Naive B cell (primary cell): Measurements from ENCODE around the gene UBQLN1. TPM values are rescaled to one million over a fixed set of nuclear protein-coding genes. Genes with fewer than 3 reads are reported as not detected.

Experiments used
- ATAC-seq, 2 donors: fragments of 150-1000 bp; cut with Tn5 transposase; 2 replicates each; pipeline ENCODE4 v1.10.0; 2021; ENCODE audit warnings: low read depth in 2 of 2, mild to moderate bottlenecking in 2 of 2, moderate library complexity in 2 of 2
- DNase-seq: peaks from one replicate; pipeline ENCODE4 v3.0.0; 2022
- H3K27ac Mint-ChIP-seq, 6 donors: one replicate each; pipeline ENCODE4 v1.8.0; 2020 to 2022; ENCODE audit warnings: mild to moderate bottlenecking in 6 of 6, mixed read lengths in 6 of 6, moderate library complexity in 5 of 6, inconsistent platforms in 2 of 6
- H3K27me3 Mint-ChIP-seq, 3 donors: one replicate each; pipeline ENCODE4 v1.8.0; 2021 to 2022; ENCODE audit warnings: mixed read lengths in 3 of 3, mild to moderate bottlenecking in 1 of 3
- H3K36me3 Mint-ChIP-seq, 2 donors: one replicate each; pipeline ENCODE4 v1.8.0; 2020 to 2022; ENCODE audit warnings: mixed read lengths in 2 of 2, inconsistent platforms in 1 of 2, mild to moderate bottlenecking in 1 of 2
- H3K4me1 Mint-ChIP-seq, 3 donors: one replicate each; pipeline ENCODE4 v1.8.0; 2020 to 2022; ENCODE audit warnings: mixed read lengths in 3 of 3, inconsistent platforms in 1 of 3, mild to moderate bottlenecking in 1 of 3, moderate library complexity in 1 of 3
- H3K4me3 Mint-ChIP-seq, 8 donors: one replicate each; pipeline ENCODE4 v1.8.0; 2020 to 2022; ENCODE audit warnings: mild to moderate bottlenecking in 8 of 8, mixed read lengths in 8 of 8, moderate library complexity in 8 of 8, inconsistent platforms in 2 of 8
- H3K9me3 Mint-ChIP-seq, 7 donors: one replicate each; pipeline ENCODE4 v1.8.0; 2020 to 2022; ENCODE audit warnings: mixed read lengths in 7 of 7, mild to moderate bottlenecking in 5 of 7, inconsistent platforms in 2 of 7, moderate library complexity in 1 of 7
- polyA plus RNA-seq, 6 donors: library from polyadenylated mRNA; unstranded; fragments of 300-500 nt; fragmentation: Illumina TruSeq; gene quantifications; one replicate each; pipeline ENCODE4 v1.2.3, GENCODE V29; 2021; ENCODE audit warnings: low read depth in 6 of 6

The UBQLN1 gene
- polyA plus RNA-seq, 6 donors from 2014 or later: 63.4 to 82.8 (median 70.2) TPM

DNA sequence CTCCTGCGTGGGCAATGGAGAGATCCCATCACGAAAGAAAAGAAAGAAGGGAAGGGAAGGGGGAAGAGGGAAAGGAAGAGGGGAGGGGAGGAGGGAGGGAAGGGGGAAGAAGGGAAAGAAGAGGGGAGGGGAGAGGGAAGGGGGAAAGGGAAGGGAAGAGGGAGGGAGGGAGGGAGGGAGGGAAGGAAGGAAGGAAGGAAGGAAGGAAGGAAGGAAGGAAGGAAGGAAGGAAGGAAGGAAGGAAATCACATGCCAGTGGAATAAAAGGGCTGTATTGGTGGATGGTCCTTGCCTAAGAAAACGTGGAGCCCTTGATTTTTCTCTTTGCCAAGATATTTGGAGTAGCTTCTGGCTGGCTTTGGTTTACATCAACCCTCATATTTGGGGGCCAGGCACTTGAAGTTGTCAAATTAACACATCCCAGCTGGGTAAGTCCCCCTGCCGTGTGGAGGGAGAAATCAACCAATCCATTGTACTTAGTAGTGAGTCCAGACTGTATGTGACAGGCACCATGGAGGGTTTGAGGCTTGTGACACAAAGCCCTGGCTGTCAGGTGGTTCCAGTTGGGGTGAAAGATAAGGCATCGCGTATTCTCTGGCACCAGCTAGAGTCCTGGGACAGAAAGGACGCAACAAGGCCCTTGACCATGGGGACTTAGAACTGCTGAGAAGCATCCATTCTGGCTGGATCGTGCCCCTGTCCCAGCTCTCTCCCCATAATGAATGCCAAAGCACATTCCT, 61.1 kb downstream of the UBQLN1 start:
- H3K27me3 Mint-ChIP-seq: no peaks in the 10 kb centered on the region
- DNase-seq (no peak), ATAC-seq (no peak)
- H3K9me3 Mint-ChIP-seq: no peaks in the 10 kb centered on the region
- H3K4me1 Mint-ChIP-seq: peaks cover 8 to 16% (median 14%) of the 10 kb centered on the region in 3 donors
- H3K36me3 Mint-ChIP-seq: peaks cover 0 to 3% of the 10 kb centered on the region in 2 donors
- H3K4me3 Mint-ChIP-seq: no peak overlapping the region
- H3K27ac Mint-ChIP-seq: peak overlapping the region in 3 of 6 donors; percentile 4 to 84 (median 27)

DNA sequence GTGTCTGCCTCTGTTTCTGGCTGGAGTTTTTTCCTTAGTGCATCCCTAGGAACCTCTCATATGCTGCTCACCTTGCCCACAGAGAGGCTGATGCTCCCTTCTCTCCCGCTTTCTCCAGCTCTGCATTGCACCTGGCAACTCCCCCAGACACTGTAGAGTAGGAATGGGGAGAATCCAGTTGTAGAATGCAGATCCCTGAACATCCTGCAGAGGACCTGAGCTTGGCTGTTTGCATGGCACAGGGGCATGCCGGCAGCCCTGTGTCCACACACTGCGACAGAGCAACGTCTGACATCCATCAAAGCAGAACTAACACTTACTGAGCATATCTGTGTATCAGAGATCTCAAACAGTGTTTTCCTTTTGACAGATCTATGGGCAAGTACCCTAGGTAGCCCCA, 65.0 kb downstream of the UBQLN1 start:
- ATAC-seq: no peak
- no peak for DNase-seq
- Mint-ChIP-seq H3K36me3 (no peaks in the 10 kb centered on the region), H3K27me3 (no peaks in the 10 kb centered on the region), H3K4me1 (peaks cover 3 to 5% (median 4%) of the 10 kb centered on the region in 3 donors), H3K4me3 (no peak overlapping the region), H3K27ac (peak overlapping the region in 3 of 6 donors; percentile 16 to 59 (median 26)), H3K9me3 (no peaks in the 10 kb centered on the region)

DNA sequence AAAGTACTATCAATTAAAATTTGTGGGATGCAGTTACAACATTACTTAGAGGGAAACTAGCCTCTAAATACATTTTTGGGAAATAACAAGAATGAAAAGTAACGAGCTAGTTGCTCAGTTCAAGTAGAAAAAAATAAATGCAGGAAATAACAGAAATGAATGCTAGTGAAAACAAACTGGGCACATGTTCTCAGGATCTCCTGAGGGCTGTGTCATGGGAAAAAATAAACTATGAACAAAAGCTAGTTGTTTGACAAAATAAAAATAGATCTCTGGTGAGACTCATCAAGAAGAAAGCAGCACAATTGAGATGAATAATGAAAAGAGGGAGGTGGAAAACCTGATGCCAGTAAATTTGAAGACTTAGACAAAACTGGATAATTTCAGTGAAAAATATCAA, 68.5 kb downstream of the UBQLN1 start:
- Mint-ChIP-seq H3K4me1 (no peaks in the 10 kb centered on the region), H3K36me3 (no peaks in the 10 kb centered on the region), H3K27me3 (no peaks in the 10 kb centered on the region), H3K4me3 (no peak overlapping the region), H3K9me3 (no peaks in the 10 kb centered on the region), H3K27ac (no peak overlapping the region)
- ATAC-seq: no peak
- DNase-seq: no peak

DNA sequence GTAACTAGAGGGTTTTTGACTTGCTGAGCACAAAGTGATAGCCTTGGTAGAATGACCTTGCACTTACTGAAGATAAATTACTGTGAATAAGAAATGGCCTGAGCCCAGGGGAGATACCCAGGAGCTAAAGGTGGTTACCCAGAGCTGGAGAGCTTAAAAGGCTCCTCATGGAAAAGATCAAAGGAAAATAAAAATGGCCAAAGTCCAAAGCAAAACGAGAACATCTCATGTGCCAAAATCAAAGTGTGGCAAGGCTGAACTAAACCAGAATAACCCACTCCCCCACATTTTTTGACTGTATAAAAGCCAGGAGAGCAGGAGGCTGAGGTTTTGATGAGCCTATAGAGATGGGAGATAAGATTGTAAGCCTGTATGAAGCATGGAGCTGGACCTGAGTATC, 70.4 kb downstream of the UBQLN1 start:
- no peaks in the 10 kb centered on the region for H3K9me3 Mint-ChIP-seq
- H3K4me1 Mint-ChIP-seq: no peaks in the 10 kb centered on the region
- H3K36me3 Mint-ChIP-seq: peaks cover 0 to 4% of the 10 kb centered on the region in 2 donors
- no peak overlapping the region for H3K27ac Mint-ChIP-seq
- H3K4me3 Mint-ChIP-seq: no peak overlapping the region
- ATAC-seq (no peak), DNase-seq (no peak)
- H3K27me3 Mint-ChIP-seq: no peaks in the 10 kb centered on the region

GRCh38 chr9:83636813-83637212, 70.9 kb downstream of the UBQLN1 start:
- DNase-seq: no peak
- peaks cover 0 to 4% of the 10 kb centered on the region in 2 donors for H3K36me3 Mint-ChIP-seq
- no peak for ATAC-seq
- no peak overlapping the region for H3K4me3 Mint-ChIP-seq
- H3K27ac Mint-ChIP-seq: no peak overlapping the region
- no peaks in the 10 kb centered on the region for H3K4me1 Mint-ChIP-seq
- no peaks in the 10 kb centered on the region for H3K27me3 Mint-ChIP-seq
- no peaks in the 10 kb centered on the region for H3K9me3 Mint-ChIP-seq

DNA sequence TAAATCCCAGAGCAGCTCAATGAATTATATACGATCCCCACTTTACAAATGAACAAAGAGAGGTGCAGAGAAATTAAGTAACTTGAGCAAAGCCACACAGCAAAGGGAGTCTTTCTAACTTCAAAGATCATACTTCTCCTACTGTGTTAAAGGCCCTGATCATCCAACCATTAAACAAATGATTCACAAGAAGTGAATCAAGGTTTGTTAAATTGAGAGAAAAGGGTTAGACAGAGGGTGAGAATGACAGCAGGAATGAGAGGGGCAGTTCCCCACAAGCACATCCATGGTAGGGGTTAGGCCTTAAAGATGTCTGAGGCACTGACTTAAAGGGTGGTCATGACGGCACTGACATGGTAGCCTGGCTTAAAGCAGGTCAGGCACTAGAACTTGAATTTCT, 74.1 kb downstream of the UBQLN1 start:
- DNase-seq: no peak
- no peaks in the 10 kb centered on the region for H3K4me1 Mint-ChIP-seq
- ATAC-seq: no peak
- no peaks in the 10 kb centered on the region for H3K27me3 Mint-ChIP-seq
- peaks cover 0 to 4% of the 10 kb centered on the region in 2 donors for H3K36me3 Mint-ChIP-seq
- H3K27ac Mint-ChIP-seq: no peak overlapping the region
- no peaks in the 10 kb centered on the region for H3K9me3 Mint-ChIP-seq
- H3K4me3 Mint-ChIP-seq: no peak overlapping the region

GRCh38 chr9:83633255-83633654, 74.5 kb downstream of the UBQLN1 start:
- no peak for DNase-seq
- no peaks in the 10 kb centered on the region for H3K27me3 Mint-ChIP-seq
- no peak for ATAC-seq
- H3K27ac Mint-ChIP-seq: peak overlapping the region in 1 of 6 donors; percentile 70
- H3K36me3 Mint-ChIP-seq: peaks cover 0 to 4% of the 10 kb centered on the region in 2 donors
- H3K4me1 Mint-ChIP-seq: no peaks in the 10 kb centered on the region
- H3K4me3 Mint-ChIP-seq: no peak overlapping the region
- H3K9me3 Mint-ChIP-seq: no peaks in the 10 kb centered on the region

DNA sequence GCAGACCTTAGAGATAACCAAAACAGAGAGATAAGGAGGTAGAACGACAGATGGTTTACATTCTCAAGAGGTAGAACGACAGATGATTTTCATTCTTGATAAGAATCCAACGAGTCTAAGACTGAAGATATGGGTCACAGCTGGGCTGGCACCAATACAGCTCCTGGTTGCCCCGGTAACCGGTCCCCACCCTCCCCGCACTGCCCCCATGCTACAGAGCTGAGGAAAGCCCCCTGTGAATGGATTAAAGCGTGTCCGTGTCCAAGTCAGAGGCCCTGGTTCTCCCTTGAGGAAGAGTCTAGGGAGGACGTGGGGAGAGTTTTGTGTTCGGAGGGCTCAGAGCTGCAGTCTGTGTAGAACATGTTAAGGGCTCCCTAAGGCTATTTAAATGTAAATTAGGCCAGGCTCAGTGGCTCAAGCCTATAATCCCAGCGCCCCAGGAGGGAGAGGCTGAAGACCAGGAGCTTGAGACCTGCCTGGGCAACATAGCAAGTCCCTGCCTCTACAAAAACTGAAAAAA, 76.8 kb downstream of the UBQLN1 start:
- peak overlapping the region in 1 of 6 donors; percentile 1 for H3K27ac Mint-ChIP-seq
- H3K9me3 Mint-ChIP-seq: no peaks in the 10 kb centered on the region
- ATAC-seq (no peak), DNase-seq (no peak)
- no peak overlapping the region for H3K4me3 Mint-ChIP-seq
- peaks cover 0 to 2% (median 0%) of the 10 kb centered on the region in 3 donors for H3K4me1 Mint-ChIP-seq
- H3K27me3 Mint-ChIP-seq: no peaks in the 10 kb centered on the region
- peaks cover 0 to 4% of the 10 kb centered on the region in 2 donors for H3K36me3 Mint-ChIP-seq

DNA sequence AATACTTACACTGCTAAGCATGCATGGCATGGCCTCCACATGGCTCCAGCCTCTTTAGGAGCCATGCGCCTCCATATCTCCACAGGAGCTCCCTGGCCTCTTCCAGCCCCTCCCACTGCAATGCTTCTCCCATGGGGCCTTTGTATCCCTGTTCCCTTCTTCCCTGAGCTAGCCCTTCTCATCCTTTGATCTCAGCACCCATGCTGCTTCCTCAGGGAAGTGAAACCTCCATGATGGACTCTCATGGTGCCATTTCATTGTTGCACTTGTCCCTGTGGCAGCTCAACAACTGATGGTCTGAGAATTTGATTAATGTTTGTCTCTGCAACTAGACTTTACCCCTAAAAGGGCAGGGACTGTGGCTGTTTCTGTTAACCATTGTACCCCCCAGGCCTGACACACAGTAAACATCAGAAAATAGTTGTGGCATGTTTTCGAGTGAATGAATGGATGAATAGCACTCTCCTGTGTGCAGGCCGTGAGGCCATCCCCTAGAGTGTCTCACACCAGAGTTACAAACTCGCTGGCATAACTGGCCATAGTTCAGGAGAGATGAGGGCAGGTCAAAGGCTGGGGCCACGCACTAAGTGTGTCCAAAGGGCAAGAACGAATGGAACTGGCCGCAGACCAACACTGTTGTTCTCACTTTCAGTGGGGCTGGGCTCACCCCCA, 78.2 kb downstream of the UBQLN1 start:
- H3K9me3 Mint-ChIP-seq: no peaks in the 10 kb centered on the region
- peak overlapping the region in 1 of 6 donors; percentile 26 for H3K27ac Mint-ChIP-seq
- DNase-seq (no peak), ATAC-seq (no peak)
- peaks cover 0 to 4% of the 10 kb centered on the region in 2 donors for H3K36me3 Mint-ChIP-seq
- H3K27me3 Mint-ChIP-seq: no peaks in the 10 kb centered on the region
- H3K4me3 Mint-ChIP-seq: no peak overlapping the region
- peaks cover 5 to 8% (median 6%) of the 10 kb centered on the region in 3 donors for H3K4me1 Mint-ChIP-seq

- peaks cover 15 to 17% (median 16%) of the 10 kb centered on the region in 3 donors for H3K4me1 Mint-ChIP-seq
- H3K4me3 Mint-ChIP-seq: peak overlapping the region in 1 of 8 donors; percentile 46
- no peaks in the 10 kb centered on the region for H3K27me3 Mint-ChIP-seq
- DNase-seq (no peak), ATAC-seq (no peak)
- peaks cover 0 to 4% of the 10 kb centered on the region in 2 donors for H3K36me3 Mint-ChIP-seq
- H3K9me3 Mint-ChIP-seq: no peaks in the 10 kb centered on the region
- peak overlapping the region in 1 of 6 donors; percentile 78 for H3K27ac Mint-ChIP-seq
These were observed 79.2 kb downstream of the UBQLN1 start for GRCh38 chr9:83628540-83628939.

GRCh38 chr9:83625178-83625577, 82.6 kb downstream of the UBQLN1 start:
- Mint-ChIP-seq H3K27me3 (peaks cover 0 to 5% (median 0%) of the 10 kb centered on the region in 3 donors), H3K36me3 (no peaks in the 10 kb centered on the region), H3K9me3 (no peaks in the 10 kb centered on the region), H3K4me3 (peak overlapping the region in 3 of 8 donors; percentile 13 to 21 (median 19)), H3K27ac (peak overlapping the region in 2 of 6 donors; percentile 75 to 93), H3K4me1 (peaks cover 23 to 31% (median 28%) of the 10 kb centered on the region in 3 donors)
- no peak for ATAC-seq
- DNase-seq: no peak

DNA sequence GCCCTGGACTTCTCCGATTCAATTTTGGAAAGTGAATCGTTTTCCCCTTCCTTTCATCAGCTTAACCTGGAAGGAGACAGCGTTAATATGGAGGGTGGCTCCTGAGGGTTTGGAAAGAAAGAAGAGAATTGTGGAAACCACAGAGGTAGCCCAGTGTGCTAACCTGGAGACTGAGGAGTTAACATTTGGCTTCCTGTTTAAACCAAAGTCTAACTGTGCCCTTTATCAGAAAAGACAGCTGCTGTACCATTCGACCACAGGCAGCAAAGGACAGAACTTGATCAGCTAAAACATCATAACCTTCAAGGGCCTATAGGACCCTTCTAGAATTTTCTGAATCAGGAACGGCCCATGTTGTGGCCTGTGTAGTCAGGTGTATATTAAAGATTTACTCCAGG, 84.1 kb downstream of the UBQLN1 start:
- Mint-ChIP-seq H3K27me3 (peaks cover 0 to 5% (median 0%) of the 10 kb centered on the region in 3 donors), H3K27ac (peak overlapping the region; percentile 44 to 96 (median 84)), H3K4me1 (peaks cover 23 to 31% (median 28%) of the 10 kb centered on the region in 3 donors), H3K9me3 (no peaks in the 10 kb centered on the region), H3K36me3 (no peaks in the 10 kb centered on the region), H3K4me3 (peak overlapping the region; percentile 73 to 98 (median 96))
- peak; percentile 2 to 24 for ATAC-seq
- no peak for DNase-seq

- Mint-ChIP-seq H3K36me3 (no peaks in the 10 kb centered on the region), H3K27me3 (peaks cover 0 to 5% (median 0%) of the 10 kb centered on the region in 3 donors), H3K4me3 (peak within 1 kb of the TSS; percentile 88 to 98 (median 96)), H3K9me3 (no peaks in the 10 kb centered on the region), H3K4me1 (peaks cover 23 to 31% (median 28%) of the 10 kb centered on the region in 3 donors), H3K27ac (peak within 1 kb of the TSS; percentile 93 to 98 (median 96))
- DNase-seq (peak; percentile 66), ATAC-seq (peak; percentile 88)
These were observed 84.6 kb downstream of the UBQLN1 start, which contains the start of gene IDNK for GRCh38 chr9:83622939-83623678. Gene IDNK, plus strand, starts transcription at chr9:83623143. Its CDS starts 29 bp downstream, at chr9:83623172.
